AG04450 (cell line): ENCODE results near the gene SRPK2. TPM values are rescaled to one million over a fixed set of nuclear protein-coding genes. Genes with fewer than 3 reads are reported as not detected.

ENCODE experiments used
- CTCF ChIA-PET: fragments of 300-600, 350-600 bp; formaldehyde crosslinking; extraction: SDS; loops from one replicate; lab custom pipeline; 2022; ENCODE audit warnings: antibody characterized with exemption, inconsistent platforms; lab: Charles Lee
- POLR2A ChIA-PET: fragments of 350-600 bp; formaldehyde crosslinking; extraction: SDS; loops from one replicate; lab custom pipeline; 2021; ENCODE audit warnings: antibody characterized with exemption, inconsistent platforms; lab: Yijun Ruan, JAX
- DNase-seq: peaks from one replicate; pipeline ENCODE4 v3.0.0-alpha.2; 2011; ENCODE audit warnings: low read depth, low spot score
- H3K27ac ChIP-seq: one replicate; pipeline ENCODE4 v1.5.1; 2012; ENCODE audit warnings: low read depth, low read length, control low read depth
- H3K27me3 ChIP-seq: one replicate; pipeline ENCODE4 v1.6.0; 2012; ENCODE audit warnings: low read length; ENCODE audit not compliant: control insufficient read depth, insufficient read depth
- H3K4me3 ChIP-seq: 2 replicates; pipeline ENCODE4 v1.5.1; 2011; ENCODE audit warnings: mild to moderate bottlenecking, low read depth, low read length, control low read depth
- H3K9me3 ChIP-seq: 2 replicates; pipeline ENCODE4 v1.5.1; 2012; ENCODE audit warnings: low read length; ENCODE audit not compliant: control insufficient read depth, insufficient read depth
- polyA plus RNA-seq: library from polyadenylated mRNA; depleted of rRNA; stranded (reverse); fragments of >200 nt; gene quantifications from 2 replicates; pipeline ENCODE4 v1.2.3, GENCODE V29; 2011
- TF ChIP-seq, protein P1 (sequence below): IDR thresholded peaks from 2 replicates; pipeline ENCODE4 v1.5.1; 2011; ENCODE audit warnings: low read depth, low read length, control low read depth, inconsistent platforms

The SRPK2 gene
- polyA plus RNA-seq, 1 experiment: 22.4 TPM

DNA sequence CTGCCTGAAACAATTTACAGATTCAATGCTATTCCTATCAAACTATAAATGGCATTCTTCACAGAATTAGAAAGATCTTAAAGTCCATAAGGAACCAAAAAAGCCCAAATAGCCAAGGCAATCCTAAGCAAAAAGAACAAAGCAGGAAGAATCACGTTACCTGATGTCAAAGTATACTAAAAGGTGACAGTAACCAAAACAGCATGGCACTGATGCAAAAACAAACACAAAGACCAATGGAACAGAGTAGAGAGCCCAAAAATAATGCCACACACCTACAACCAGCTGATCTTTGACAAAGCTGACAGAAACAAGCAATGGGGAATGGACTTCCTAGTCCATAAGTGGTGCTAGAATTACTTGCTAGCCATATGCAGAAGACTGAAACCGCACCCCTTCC, 208.7 kb downstream of the SRPK2 start:
- CTCF ChIA-PET: no interaction called here
- Histone ChIP-seq H3K4me3 (no peak overlapping the region), H3K27me3 (no peaks in the 10 kb centered on the region), H3K9me3 (peaks cover 3% of the 10 kb centered on the region; the same call in 1 of the 2 replicates), H3K27ac (no peak overlapping the region)
- DNase-seq: no peak
- POLR2A ChIA-PET: no interaction called here
- TF ChIP-seq, protein P1, sequence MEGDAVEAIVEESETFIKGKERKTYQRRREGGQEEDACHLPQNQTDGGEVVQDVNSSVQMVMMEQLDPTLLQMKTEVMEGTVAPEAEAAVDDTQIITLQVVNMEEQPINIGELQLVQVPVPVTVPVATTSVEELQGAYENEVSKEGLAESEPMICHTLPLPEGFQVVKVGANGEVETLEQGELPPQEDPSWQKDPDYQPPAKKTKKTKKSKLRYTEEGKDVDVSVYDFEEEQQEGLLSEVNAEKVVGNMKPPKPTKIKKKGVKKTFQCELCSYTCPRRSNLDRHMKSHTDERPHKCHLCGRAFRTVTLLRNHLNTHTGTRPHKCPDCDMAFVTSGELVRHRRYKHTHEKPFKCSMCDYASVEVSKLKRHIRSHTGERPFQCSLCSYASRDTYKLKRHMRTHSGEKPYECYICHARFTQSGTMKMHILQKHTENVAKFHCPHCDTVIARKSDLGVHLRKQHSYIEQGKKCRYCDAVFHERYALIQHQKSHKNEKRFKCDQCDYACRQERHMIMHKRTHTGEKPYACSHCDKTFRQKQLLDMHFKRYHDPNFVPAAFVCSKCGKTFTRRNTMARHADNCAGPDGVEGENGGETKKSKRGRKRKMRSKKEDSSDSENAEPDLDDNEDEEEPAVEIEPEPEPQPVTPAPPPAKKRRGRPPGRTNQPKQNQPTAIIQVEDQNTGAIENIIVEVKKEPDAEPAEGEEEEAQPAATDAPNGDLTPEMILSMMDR: no peak

- ChIA-PET POLR2A (no interaction called here), CTCF (no interaction called here)
- Histone ChIP-seq H3K27me3 (no peaks in the 10 kb centered on the region), H3K9me3 (peaks cover 3% of the 10 kb centered on the region; the same call in 1 of the 2 replicates), H3K4me3 (no peak overlapping the region), H3K27ac (no peak overlapping the region)
- no peak for DNase-seq
- TF ChIP-seq, protein P1: no peak
These were observed 209.7 kb downstream of the SRPK2 start for GRCh38 chr7:105178928-105179541.

DNA sequence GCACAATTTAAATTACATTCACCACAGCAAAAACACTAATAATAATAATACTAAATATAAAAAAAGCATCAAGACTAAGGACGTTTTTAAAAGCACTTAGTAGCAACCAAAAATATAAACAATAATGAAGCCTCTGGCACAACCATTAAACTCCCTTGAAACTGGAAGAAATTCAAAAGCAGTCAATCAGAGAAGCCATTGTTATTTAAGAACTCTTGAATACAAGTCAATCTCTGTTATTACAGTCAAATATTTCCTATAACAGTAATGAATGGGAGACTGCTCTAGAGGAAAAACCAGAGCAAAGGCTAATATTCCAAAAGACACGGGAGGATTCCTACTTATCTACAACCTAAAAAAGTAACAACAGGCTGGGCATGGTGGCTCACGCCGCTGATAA, 210.5 kb downstream of the SRPK2 start:
- no peak for DNase-seq
- H3K4me3 ChIP-seq: no peak overlapping the region
- POLR2A ChIA-PET: no interaction called here
- TF ChIP-seq, protein P1: no peak
- H3K27ac ChIP-seq: no peak overlapping the region
- peaks cover 3% of the 10 kb centered on the region; the same call in 1 of the 2 replicates for H3K9me3 ChIP-seq
- H3K27me3 ChIP-seq: no peaks in the 10 kb centered on the region
- CTCF ChIA-PET: no interaction called here

DNA sequence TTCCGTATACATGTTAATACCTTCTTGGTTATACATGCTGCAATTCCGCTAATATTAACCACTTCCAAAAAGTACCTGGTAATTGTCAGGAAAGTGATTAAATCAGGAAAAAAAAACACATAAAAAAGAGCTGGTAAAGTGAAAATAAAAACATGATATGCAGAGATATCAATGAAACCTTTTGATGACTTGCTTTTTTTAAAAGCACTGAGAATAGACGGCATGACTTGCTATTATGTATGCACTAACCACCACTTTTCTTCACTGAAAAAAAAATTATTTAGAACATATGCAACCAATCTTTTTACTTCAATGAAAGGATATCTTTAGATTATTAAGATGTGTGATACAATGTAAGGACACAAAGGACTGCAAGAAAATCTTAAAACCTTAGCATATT, 211.7 kb downstream of the SRPK2 start:
- peaks cover 3% of the 10 kb centered on the region; the same call in 1 of the 2 replicates for H3K9me3 ChIP-seq
- H3K27ac ChIP-seq: no peak overlapping the region
- CTCF ChIA-PET: no interaction called here
- H3K4me3 ChIP-seq: no peak overlapping the region
- H3K27me3 ChIP-seq: no peaks in the 10 kb centered on the region
- no peak for DNase-seq
- TF ChIP-seq, protein P1: no peak
- POLR2A ChIA-PET: no interaction called here

- Histone ChIP-seq H3K4me3 (no peak overlapping the region), H3K27me3 (no peaks in the 10 kb centered on the region), H3K9me3 (no peaks in the 10 kb centered on the region), H3K27ac (no peak overlapping the region)
- ChIA-PET POLR2A (no interaction called here), CTCF (no interaction called here)
- TF ChIP-seq, protein P1: no peak
- no peak for DNase-seq
These were observed 215.1 kb downstream of the SRPK2 start for GRCh38 chr7:105173586-105173985.
